Measurements from ENCODE around the gene NFATC1.

Gene NFATC1

GRCh38 chr18:79441420-79441819, 45.7 kb downstream of the NFATC1 start:
- no peak for DNase-seq (ENCODE audit: low spot score)

- DNase-seq (ENCODE audit: low spot score), result no peak
Observed at GRCh38 chr18:79442508-79443221, 46.9 kb downstream of the NFATC1 start.

- DNase-seq (ENCODE audit: low spot score), result no peak
Observed at GRCh38 chr18:79445221-79445620, 49.5 kb downstream of the NFATC1 start.

- DNase-seq (ENCODE audit: low spot score), result no peak
Observed at GRCh38 chr18:79445696-79446561, 50.2 kb downstream of the NFATC1 start.

GRCh38 chr18:79446931-79447330, 51.2 kb downstream of the NFATC1 start:
- DNase-seq (ENCODE audit: low spot score), result no peak

GRCh38 chr18:79447703-79448367, 52.1 kb downstream of the NFATC1 start:
- no peak for DNase-seq (ENCODE audit: low spot score)

GRCh38 chr18:79448621-79449020, 52.9 kb downstream of the NFATC1 start:
- no peak for DNase-seq (ENCODE audit: low spot score)

GRCh38 chr18:79449551-79450288, 54.0 kb downstream of the NFATC1 start:
- DNase-seq (ENCODE audit: low spot score), result no peak

- no peak for DNase-seq (ENCODE audit: low spot score)
Observed at GRCh38 chr18:79450289-79451080, 54.8 kb downstream of the NFATC1 start.

- no peak for DNase-seq (ENCODE audit: low spot score)
Observed at GRCh38 chr18:79451237-79452125, 55.8 kb downstream of the NFATC1 start.

GRCh38 chr18:79452190-79452990, 56.7 kb downstream of the NFATC1 start:
- DNase-seq (ENCODE audit: low spot score), result no peak

GRCh38 chr18:79452991-79453645, 57.4 kb downstream of the NFATC1 start:
- no peak for DNase-seq (ENCODE audit: low spot score)

GRCh38 chr18:79453816-79454735, 58.3 kb downstream of the NFATC1 start:
- DNase-seq (ENCODE audit: low spot score), result no peak

GRCh38 chr18:79455261-79455660, 59.5 kb downstream of the NFATC1 start:
- DNase-seq (ENCODE audit: low spot score), result no peak

GRCh38 chr18:79456105-79456980, 60.6 kb downstream of the NFATC1 start:
- DNase-seq (ENCODE audit: low spot score), result no peak

GRCh38 chr18:79457239-79457638, 61.5 kb downstream of the NFATC1 start:
- no peak for DNase-seq (ENCODE audit: low spot score)

- DNase-seq (ENCODE audit: low spot score), result no peak
Observed at GRCh38 chr18:79457652-79458051, 61.9 kb downstream of the NFATC1 start.

Data from globus pallidus (tissue), 1 donor.